Vagina (tissue), 2 donors: ENCODE results near the gene ARL8B. TPM values are rescaled to one million over a fixed set of nuclear protein-coding genes. Genes with fewer than 3 reads are reported as not detected.
"Not testable (repeated sequence)": the region's sequence is repeated elsewhere in the genome, so short reads cannot be mapped to it uniquely, and the experiment has no call there.

ENCODE experiments used
- DNase-seq, 2 donors: peaks; one replicate each; pipeline ENCODE4 v3.0.0-alpha.2; 2017; ENCODE audit errors: extremely low spot score in 2 of 2
- H3K27ac ChIP-seq: fragments of 200-600 bp; sonication (generic); one replicate; pipeline ENCODE4 v1.5.1; 2019
- H3K27me3 ChIP-seq: fragments of 200-600 bp; sonication (generic); one replicate; pipeline ENCODE4 v1.5.1; 2019
- H3K36me3 ChIP-seq, 2 donors: fragments of 200-600 bp; sonication (generic); one replicate each; pipeline ENCODE4 v1.5.1; 2017 to 2019
- H3K4me1 ChIP-seq: fragments of 200-600 bp; sonication (generic); one replicate; pipeline ENCODE4 v1.5.1; 2019
- H3K4me3 ChIP-seq, 2 donors: fragments of 200-600 bp; sonication (generic); 1 replicate in 1 of 2; 2 replicates in 1 of 2; pipeline ENCODE4 v1.5.1; 2016 to 2019
- H3K9me3 ChIP-seq: fragments of 200-600 bp; sonication (generic); one replicate; pipeline ENCODE4 v1.5.1; 2019
- CTCF ChIP-seq, 3 experiments: fragments of 450-650 bp in 2 of 3; fragments of 200-600 bp in 1 of 3; sonication (generic) in 1 of 3; IDR thresholded peaks; one replicate each; pipeline ENCODE4 v1.5.1; 2017 to 2019; ENCODE audit warnings: antibody characterized with exemption in 3 of 3, mild to moderate bottlenecking in 2 of 3, moderate library complexity in 2 of 3
- POLR2A ChIP-seq, 2 donors: fragments of 450-650 bp; IDR thresholded peaks; one replicate each; pipeline ENCODE4 v1.6.1; 2017; ENCODE audit warnings: antibody characterized with exemption in 2 of 2, mild to moderate bottlenecking in 2 of 2, moderate library complexity in 2 of 2
- POLR2AphosphoS5 ChIP-seq, 2 donors: sonication (generic); formaldehyde crosslinking; IDR thresholded peaks; one replicate each; pipeline ENCODE4 v1.9.0; 2017; ENCODE audit warnings: antibody characterized with exemption in 2 of 2, mild to moderate bottlenecking in 2 of 2, low read depth in 1 of 2; ENCODE audit not compliant: insufficient read depth in 1 of 2
- intact Hi-C: fragments of 100-400 bp; cut with DNase I; formaldehyde crosslinking; loops from one replicate; pipeline ENCODE4 v1.15.1; 2023
- total RNA-seq: library from RNA; depleted of rRNA; stranded (reverse); fragments of >200 nt; gene quantifications from one replicate; pipeline ENCODE4 v1.2.3, GENCODE V29; 2016

The ARL8B gene
- total RNA-seq, 1 donor from 2014 or later: 44.4 TPM

- intact Hi-C loops: no loop called here
- Histone ChIP-seq H3K27me3 (no peaks in the 10 kb centered on the region), H3K27ac (no peak overlapping the region), H3K9me3 (no peaks in the 10 kb centered on the region), H3K4me1 (peaks cover 64% of the 10 kb centered on the region), H3K36me3 (no peaks in the 10 kb centered on the region), H3K4me3 (no peak overlapping the region)
- no peak for TF ChIP-seq CTCF (IDR thresholded peaks at IDR 0.05)
- no peak for TF ChIP-seq POLR2AphosphoS5 (IDR thresholded peaks at IDR 0.05; ENCODE audit: insufficient read depth in 1 of 2, low read depth in 1 of 2)
- TF ChIP-seq POLR2A (IDR thresholded peaks at IDR 0.05): no peak
- DNase-seq: no peak
Observed at GRCh38 chr3:5143464-5143863, 21.4 kb downstream of the ARL8B start.

- TF ChIP-seq POLR2A (IDR thresholded peaks at IDR 0.05): no peak
- no peak for TF ChIP-seq CTCF (IDR thresholded peaks at IDR 0.05)
- no peak for TF ChIP-seq POLR2AphosphoS5 (IDR thresholded peaks at IDR 0.05; ENCODE audit: insufficient read depth in 1 of 2, low read depth in 1 of 2)
- Histone ChIP-seq H3K36me3 (no peaks in the 10 kb centered on the region), H3K4me3 (no peak overlapping the region), H3K4me1 (peaks cover 65% of the 10 kb centered on the region), H3K27me3 (no peaks in the 10 kb centered on the region), H3K27ac (no peak overlapping the region), H3K9me3 (no peaks in the 10 kb centered on the region)
- no peak for DNase-seq
- intact Hi-C loops: no loop called here
Observed at GRCh38 chr3:5144316-5144994, 22.4 kb downstream of the ARL8B start.

- intact Hi-C loops: no loop called here
- Histone ChIP-seq H3K9me3 (no peaks in the 10 kb centered on the region), H3K36me3 (no peaks in the 10 kb centered on the region), H3K4me1 (peaks cover 65% of the 10 kb centered on the region), H3K4me3 (no peak overlapping the region), H3K27ac (no peak overlapping the region), H3K27me3 (no peaks in the 10 kb centered on the region)
- TF ChIP-seq POLR2A (IDR thresholded peaks at IDR 0.05): no peak
- DNase-seq: no peak
Observed at GRCh38 chr3:5145120-5145519, 23.0 kb downstream of the ARL8B start.

- H3K27me3 ChIP-seq, H3K36me3 ChIP-seq, H3K27ac ChIP-seq, H3K4me3 ChIP-seq, intact Hi-C loops, DNase-seq, H3K9me3 ChIP-seq: not testable (repeated sequence)
- H3K4me1 ChIP-seq: peaks cover 66% of the 10 kb centered on the region
Observed at GRCh38 chr3:5147152-5147551, 25.1 kb downstream of the ARL8B start.

- Histone ChIP-seq H3K27me3 (no peaks in the 10 kb centered on the region), H3K9me3 (no peaks in the 10 kb centered on the region), H3K4me3 (no peak overlapping the region), H3K36me3 (no peaks in the 10 kb centered on the region), H3K27ac (no peak overlapping the region), H3K4me1 (peaks cover 63% of the 10 kb centered on the region)
- intact Hi-C loops: no loop called here
- no peak for DNase-seq
- TF ChIP-seq POLR2A (IDR thresholded peaks at IDR 0.05) (no peak), CTCF (IDR thresholded peaks at IDR 0.05) (no peak), POLR2AphosphoS5 (IDR thresholded peaks at IDR 0.05; ENCODE audit: insufficient read depth in 1 of 2, low read depth in 1 of 2) (no peak)
Observed at GRCh38 chr3:5149306-5149880, 27.3 kb downstream of the ARL8B start.

GRCh38 chr3:5151586-5151985, 29.5 kb downstream of the ARL8B start:
- intact Hi-C loops: no loop called here

More at GRCh38 chr3:5151586-5151985, 29.5 kb downstream of the ARL8B start:
- H3K9me3 ChIP-seq: no peaks in the 10 kb centered on the region
- no peak for DNase-seq
- H3K4me3 ChIP-seq: no peak overlapping the region
- no peaks in the 10 kb centered on the region for H3K36me3 ChIP-seq
- no peaks in the 10 kb centered on the region for H3K27me3 ChIP-seq
- H3K27ac ChIP-seq: no peak overlapping the region
- peaks cover 69% of the 10 kb centered on the region for H3K4me1 ChIP-seq
- TF ChIP-seq POLR2A (IDR thresholded peaks at IDR 0.05) (no peak), POLR2AphosphoS5 (IDR thresholded peaks at IDR 0.05; ENCODE audit: insufficient read depth in 1 of 2, low read depth in 1 of 2) (no peak), CTCF (IDR thresholded peaks at IDR 0.05) (no peak)
